ENCODE data around the gene TIAM1. TPM values are rescaled to one million over a fixed set of nuclear protein-coding genes. Genes with fewer than 3 reads are reported as not detected.

Gene TIAM1
- total RNA-seq, 1 donor from 2014 or later, result 16.7 TPM

DNA sequence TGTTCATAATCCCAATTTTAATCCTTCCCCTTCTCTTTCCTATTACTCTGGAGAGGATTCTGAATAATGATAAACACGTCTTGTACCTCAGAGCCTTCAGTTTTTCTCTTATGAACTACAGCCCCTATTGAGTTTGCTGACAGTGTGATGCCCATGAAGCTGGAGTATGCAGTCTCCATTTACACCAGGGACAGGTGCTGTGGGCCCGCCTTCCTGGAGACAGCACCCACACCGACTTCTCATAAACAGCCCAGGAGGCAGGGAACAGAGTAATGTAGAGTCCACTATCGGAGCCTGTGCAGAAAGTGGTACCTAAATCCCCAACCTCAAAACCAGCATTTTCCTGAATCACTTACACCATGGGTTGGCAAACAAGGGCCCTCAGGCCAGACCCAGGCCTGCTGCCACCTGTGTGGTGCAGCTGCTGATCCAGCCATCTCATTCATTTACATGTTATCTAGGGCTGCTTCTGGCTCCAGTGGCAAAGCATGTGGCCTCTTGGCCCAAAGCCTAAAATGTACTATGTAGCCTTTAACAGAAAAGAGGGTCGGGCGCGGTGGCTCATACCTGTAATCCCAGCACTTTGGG, 210.7 kb downstream of the TIAM1 start:
- Mint-ChIP-seq H3K36me3 (ENCODE audit: unreplicated experiment) (peaks cover 4% of the 10 kb centered on the region), H3K9me3 (ENCODE audit: unreplicated experiment) (no peaks in the 10 kb centered on the region), H3K27me3 (ENCODE audit: unreplicated experiment) (no peaks in the 10 kb centered on the region), H3K27ac (ENCODE audit: unreplicated experiment) (no peak overlapping the region), H3K4me1 (ENCODE audit: unreplicated experiment) (no peaks in the 10 kb centered on the region), H3K4me3 (ENCODE audit: unreplicated experiment) (no peak overlapping the region)
- TF ChIP-seq, protein P1, sequence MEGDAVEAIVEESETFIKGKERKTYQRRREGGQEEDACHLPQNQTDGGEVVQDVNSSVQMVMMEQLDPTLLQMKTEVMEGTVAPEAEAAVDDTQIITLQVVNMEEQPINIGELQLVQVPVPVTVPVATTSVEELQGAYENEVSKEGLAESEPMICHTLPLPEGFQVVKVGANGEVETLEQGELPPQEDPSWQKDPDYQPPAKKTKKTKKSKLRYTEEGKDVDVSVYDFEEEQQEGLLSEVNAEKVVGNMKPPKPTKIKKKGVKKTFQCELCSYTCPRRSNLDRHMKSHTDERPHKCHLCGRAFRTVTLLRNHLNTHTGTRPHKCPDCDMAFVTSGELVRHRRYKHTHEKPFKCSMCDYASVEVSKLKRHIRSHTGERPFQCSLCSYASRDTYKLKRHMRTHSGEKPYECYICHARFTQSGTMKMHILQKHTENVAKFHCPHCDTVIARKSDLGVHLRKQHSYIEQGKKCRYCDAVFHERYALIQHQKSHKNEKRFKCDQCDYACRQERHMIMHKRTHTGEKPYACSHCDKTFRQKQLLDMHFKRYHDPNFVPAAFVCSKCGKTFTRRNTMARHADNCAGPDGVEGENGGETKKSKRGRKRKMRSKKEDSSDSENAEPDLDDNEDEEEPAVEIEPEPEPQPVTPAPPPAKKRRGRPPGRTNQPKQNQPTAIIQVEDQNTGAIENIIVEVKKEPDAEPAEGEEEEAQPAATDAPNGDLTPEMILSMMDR (IDR thresholded peaks at IDR 0.05), result no peak
- no peak for DNase-seq (ENCODE audit: extremely low spot score, unreplicated experiment)

DNA sequence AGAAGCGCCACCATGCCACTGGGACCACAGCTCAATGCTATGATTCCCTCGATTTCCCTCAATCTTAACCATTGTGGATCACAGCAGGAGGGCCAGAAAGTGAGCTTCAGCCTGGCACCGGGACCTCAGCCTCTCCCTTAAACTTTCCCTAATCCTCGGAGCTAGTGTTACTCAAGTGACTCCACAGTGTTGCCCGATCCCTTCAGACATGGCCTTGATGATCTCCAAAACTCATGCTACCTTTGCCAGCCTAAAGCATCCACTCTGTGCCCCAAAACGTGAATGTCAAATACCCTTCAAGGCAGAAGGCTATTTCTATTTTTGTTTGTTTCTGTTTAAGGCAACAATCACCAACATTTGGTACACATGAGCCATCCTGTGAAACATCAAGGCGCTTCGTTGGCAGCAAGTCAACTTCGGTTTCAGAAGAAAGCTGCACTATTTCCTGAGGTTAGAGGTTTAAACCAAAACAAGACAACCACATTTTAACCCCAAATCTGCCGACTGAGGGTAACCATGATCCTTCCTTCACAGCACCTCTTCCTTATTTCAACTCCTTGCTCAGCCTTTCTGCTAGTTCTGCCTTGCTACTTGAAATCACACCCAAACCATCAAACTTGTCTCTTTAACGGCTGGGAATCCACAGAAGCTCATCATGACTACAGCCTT, 211.4 kb downstream of the TIAM1 start:
- Mint-ChIP-seq H3K4me1 (ENCODE audit: unreplicated experiment) (no peaks in the 10 kb centered on the region), H3K27me3 (ENCODE audit: unreplicated experiment) (no peaks in the 10 kb centered on the region), H3K36me3 (ENCODE audit: unreplicated experiment) (peaks cover 5% of the 10 kb centered on the region), H3K27ac (ENCODE audit: unreplicated experiment) (no peak overlapping the region), H3K4me3 (ENCODE audit: unreplicated experiment) (no peak overlapping the region), H3K9me3 (ENCODE audit: unreplicated experiment) (no peaks in the 10 kb centered on the region)
- DNase-seq (ENCODE audit: extremely low spot score, unreplicated experiment), result no peak
- TF ChIP-seq, protein P1 (IDR thresholded peaks at IDR 0.05), result no peak

DNA sequence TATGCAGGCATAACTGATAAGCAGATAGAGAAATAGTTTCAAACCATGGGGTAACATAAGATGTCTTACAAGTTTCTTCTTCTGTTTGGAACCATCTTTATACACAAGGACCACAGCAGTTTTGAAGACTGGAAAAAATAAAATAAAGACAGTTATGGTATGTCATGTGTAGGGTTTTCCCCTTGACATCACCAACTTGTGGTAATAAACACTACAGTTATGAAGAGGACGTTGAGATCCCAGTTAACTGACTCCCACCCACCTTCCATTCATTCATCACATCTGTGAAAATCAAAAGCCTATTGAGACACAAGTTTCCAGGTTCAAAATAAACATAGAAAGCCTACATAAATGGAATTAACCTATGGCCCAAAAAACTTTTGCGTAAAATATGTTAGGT, 213.2 kb downstream of the TIAM1 start:
- TF ChIP-seq, protein P1 (IDR thresholded peaks at IDR 0.05), result no peak
- H3K36me3 Mint-ChIP-seq (ENCODE audit: unreplicated experiment), result peaks cover 7% of the 10 kb centered on the region

DNA sequence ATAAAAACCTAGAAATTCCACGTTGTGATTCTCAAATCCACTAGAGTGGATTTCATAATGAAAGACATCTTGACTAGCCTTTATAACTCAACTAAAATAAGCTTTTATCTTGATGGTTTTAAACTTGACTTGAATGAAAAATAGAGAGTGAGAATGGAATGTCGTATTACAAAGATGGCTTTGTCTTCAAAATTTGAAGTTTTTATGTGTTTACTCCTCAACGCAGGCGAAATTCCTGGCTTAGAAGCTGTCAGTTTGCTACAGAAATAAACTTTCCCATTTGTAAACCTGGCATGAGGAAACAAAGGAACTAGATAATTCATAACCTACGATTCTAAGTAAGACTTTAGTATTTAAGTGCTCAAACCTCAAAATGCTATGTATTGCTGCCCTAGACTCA, 215.8 kb downstream of the TIAM1 start:
- H3K27ac Mint-ChIP-seq (ENCODE audit: unreplicated experiment), result no peak overlapping the region
- peaks cover 8% of the 10 kb centered on the region for H3K36me3 Mint-ChIP-seq (ENCODE audit: unreplicated experiment)
- TF ChIP-seq, protein P1 (IDR thresholded peaks at IDR 0.05), result no peak
- H3K4me3 Mint-ChIP-seq (ENCODE audit: unreplicated experiment), result no peak overlapping the region
- H3K4me1 Mint-ChIP-seq (ENCODE audit: unreplicated experiment), result no peaks in the 10 kb centered on the region
- no peaks in the 10 kb centered on the region for H3K9me3 Mint-ChIP-seq (ENCODE audit: unreplicated experiment)
- no peaks in the 10 kb centered on the region for H3K27me3 Mint-ChIP-seq (ENCODE audit: unreplicated experiment)
- no peak for DNase-seq (ENCODE audit: extremely low spot score, unreplicated experiment)

More for the DNA sequence above, 213.2 kb downstream of the TIAM1 start:
- no peak for DNase-seq (ENCODE audit: extremely low spot score, unreplicated experiment)
- Mint-ChIP-seq H3K9me3 (ENCODE audit: unreplicated experiment) (no peaks in the 10 kb centered on the region), H3K4me1 (ENCODE audit: unreplicated experiment) (no peaks in the 10 kb centered on the region), H3K4me3 (ENCODE audit: unreplicated experiment) (no peak overlapping the region), H3K27ac (ENCODE audit: unreplicated experiment) (no peak overlapping the region), H3K27me3 (ENCODE audit: unreplicated experiment) (no peaks in the 10 kb centered on the region)

DNA sequence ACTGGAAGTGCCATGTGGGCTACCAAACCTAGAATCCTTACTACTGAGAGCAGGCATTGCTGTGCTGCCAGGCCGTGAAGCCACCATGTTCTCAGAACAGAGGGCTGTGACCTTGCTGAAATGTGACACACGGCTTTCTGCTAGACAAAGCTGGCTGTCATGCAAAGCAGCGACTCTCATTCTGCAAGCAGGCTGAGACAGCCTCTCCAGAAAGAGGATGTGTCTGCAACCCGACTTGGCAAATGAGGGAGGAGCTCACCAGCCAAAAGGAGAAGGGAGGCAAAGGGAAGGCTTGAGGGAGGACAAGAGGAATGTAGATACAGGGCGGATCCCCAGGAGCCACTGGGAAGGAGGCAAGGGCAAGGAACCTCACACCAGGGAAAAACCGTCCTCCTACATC, 220.1 kb downstream of the TIAM1 start:
- Mint-ChIP-seq H3K27ac (ENCODE audit: unreplicated experiment) (no peak overlapping the region), H3K36me3 (ENCODE audit: unreplicated experiment) (peaks cover 26% of the 10 kb centered on the region), H3K9me3 (ENCODE audit: unreplicated experiment) (no peaks in the 10 kb centered on the region), H3K4me3 (ENCODE audit: unreplicated experiment) (no peak overlapping the region), H3K4me1 (ENCODE audit: unreplicated experiment) (no peaks in the 10 kb centered on the region), H3K27me3 (ENCODE audit: unreplicated experiment) (no peaks in the 10 kb centered on the region)
- DNase-seq (ENCODE audit: extremely low spot score, unreplicated experiment), result no peak
- TF ChIP-seq, protein P1 (IDR thresholded peaks at IDR 0.05), result no peak
